Effector memory CD8-positive, alpha-beta T cell (primary cell): ENCODE results near the gene FOXC1.

Experiments used
- ATAC-seq: fragments of 150-1000 bp; cut with Tn5 transposase; replicated peaks from 2 replicates; pipeline ENCODE4 v1.10.0; 2021; ENCODE audit warnings: mild to moderate bottlenecking, moderate library complexity
- DNase-seq, 3 experiments: peaks; one replicate each; pipeline ENCODE4 v3.0.0; 2021
- H3K27ac Mint-ChIP-seq, 2 donors: one replicate each; pipeline ENCODE4 v1.8.0; 2022; ENCODE audit warnings: mild to moderate bottlenecking in 2 of 2, mixed read lengths in 2 of 2, moderate library complexity in 2 of 2
- H3K27me3 Mint-ChIP-seq, 2 donors: one replicate each; pipeline ENCODE4 v1.8.0; 2022; ENCODE audit warnings: mixed read lengths in 2 of 2
- H3K36me3 Mint-ChIP-seq: one replicate; pipeline ENCODE4 v1.8.0; 2022; ENCODE audit warnings: mild to moderate bottlenecking, moderate library complexity, mixed read lengths; ENCODE audit not compliant: insufficient read depth
- H3K4me1 Mint-ChIP-seq, 2 donors: one replicate each; pipeline ENCODE4 v1.8.0; 2022; ENCODE audit warnings: low read depth in 2 of 2, mixed read lengths in 2 of 2
- H3K4me3 Mint-ChIP-seq, 2 donors: one replicate each; pipeline ENCODE4 v1.8.0; 2022; ENCODE audit warnings: mild to moderate bottlenecking in 2 of 2, mixed read lengths in 2 of 2, moderate library complexity in 2 of 2
- H3K9me3 Mint-ChIP-seq, 2 donors: one replicate each; pipeline ENCODE4 v1.8.0; 2022; ENCODE audit warnings: mixed read lengths in 2 of 2

FOXC1 gene

GRCh38 chr6:1577146-1577680 is 32.5 kb upstream of the FOXC1 start:
- H3K36me3 Mint-ChIP-seq = peaks cover 5% of the 10 kb centered on the region
- no peak overlapping the region for H3K27ac Mint-ChIP-seq
- H3K27me3 Mint-ChIP-seq = peaks cover 55 to 89% of the 10 kb centered on the region in 2 donors
- no peaks in the 10 kb centered on the region for H3K4me1 Mint-ChIP-seq
- H3K9me3 Mint-ChIP-seq = peaks cover 0 to 2% of the 10 kb centered on the region in 2 donors
- DNase-seq (no peak), ATAC-seq (no peak)
- H3K4me3 Mint-ChIP-seq = no peak overlapping the region

GRCh38 chr6:1577896-1578745 is 31.6 kb upstream of the FOXC1 start:
- H3K36me3 Mint-ChIP-seq = peaks cover 5% of the 10 kb centered on the region
- H3K4me1 Mint-ChIP-seq = no peaks in the 10 kb centered on the region
- no peak for DNase-seq
- no peak overlapping the region for H3K4me3 Mint-ChIP-seq
- H3K27me3 Mint-ChIP-seq = peaks cover 49 to 85% of the 10 kb centered on the region in 2 donors
- no peak overlapping the region for H3K27ac Mint-ChIP-seq
- no peaks in the 10 kb centered on the region for H3K9me3 Mint-ChIP-seq
- no peak for ATAC-seq

GRCh38 chr6:1579096-1579495 is 30.6 kb upstream of the FOXC1 start:
- H3K27ac Mint-ChIP-seq = no peak overlapping the region
- peaks cover 5% of the 10 kb centered on the region for H3K36me3 Mint-ChIP-seq
- peaks cover 43 to 87% of the 10 kb centered on the region in 2 donors for H3K27me3 Mint-ChIP-seq
- H3K4me1 Mint-ChIP-seq = no peaks in the 10 kb centered on the region
- no peaks in the 10 kb centered on the region for H3K9me3 Mint-ChIP-seq
- DNase-seq (no peak), ATAC-seq (no peak)
- H3K4me3 Mint-ChIP-seq = no peak overlapping the region

- DNase-seq = no peak
Measured at GRCh38 chr6:1580109-1580508, 29.6 kb upstream of the FOXC1 start.

GRCh38 chr6:1580585-1580984 is 29.1 kb upstream of the FOXC1 start:
- no peaks in the 10 kb centered on the region for H3K4me1 Mint-ChIP-seq
- peaks cover 5% of the 10 kb centered on the region for H3K36me3 Mint-ChIP-seq
- H3K9me3 Mint-ChIP-seq = no peaks in the 10 kb centered on the region
- H3K4me3 Mint-ChIP-seq = no peak overlapping the region
- ATAC-seq (no peak), DNase-seq (no peak)
- H3K27ac Mint-ChIP-seq = no peak overlapping the region
- H3K27me3 Mint-ChIP-seq = peaks cover 28 to 80% of the 10 kb centered on the region in 2 donors

More at GRCh38 chr6:1580109-1580508, 29.6 kb upstream of the FOXC1 start:
- no peak overlapping the region for H3K4me3 Mint-ChIP-seq
- H3K9me3 Mint-ChIP-seq = no peaks in the 10 kb centered on the region
- H3K4me1 Mint-ChIP-seq = no peaks in the 10 kb centered on the region
- ATAC-seq = no peak
- peaks cover 32 to 80% of the 10 kb centered on the region in 2 donors for H3K27me3 Mint-ChIP-seq
- H3K27ac Mint-ChIP-seq = no peak overlapping the region
- H3K36me3 Mint-ChIP-seq = peaks cover 5% of the 10 kb centered on the region

- H3K36me3 Mint-ChIP-seq = peaks cover 5% of the 10 kb centered on the region
- peaks cover 20 to 80% of the 10 kb centered on the region in 2 donors for H3K27me3 Mint-ChIP-seq
- no peak overlapping the region for H3K4me3 Mint-ChIP-seq
- H3K9me3 Mint-ChIP-seq = no peaks in the 10 kb centered on the region
- H3K27ac Mint-ChIP-seq = no peak overlapping the region
- no peaks in the 10 kb centered on the region for H3K4me1 Mint-ChIP-seq
- ATAC-seq (no peak), DNase-seq (no peak)
Measured at GRCh38 chr6:1581120-1581991, 28.4 kb upstream of the FOXC1 start.

- Mint-ChIP-seq H3K27me3 (peaks cover 25 to 63% of the 10 kb centered on the region in 2 donors), H3K4me3 (no peak overlapping the region), H3K36me3 (no peaks in the 10 kb centered on the region), H3K9me3 (no peaks in the 10 kb centered on the region), H3K4me1 (no peaks in the 10 kb centered on the region), H3K27ac (no peak overlapping the region)
- DNase-seq (no peak), ATAC-seq (no peak)
Measured at GRCh38 chr6:1584146-1584545, 25.6 kb upstream of the FOXC1 start.

GRCh38 chr6:1584996-1585668 is 24.6 kb upstream of the FOXC1 start:
- H3K9me3 Mint-ChIP-seq = no peaks in the 10 kb centered on the region
- no peaks in the 10 kb centered on the region for H3K4me1 Mint-ChIP-seq
- DNase-seq (no peak), ATAC-seq (no peak)
- no peak overlapping the region for H3K27ac Mint-ChIP-seq
- no peaks in the 10 kb centered on the region for H3K36me3 Mint-ChIP-seq
- H3K27me3 Mint-ChIP-seq = peaks cover 29 to 63% of the 10 kb centered on the region in 2 donors
- H3K4me3 Mint-ChIP-seq = no peak overlapping the region

GRCh38 chr6:1585669-1586049 is 24.1 kb upstream of the FOXC1 start:
- peaks cover 26 to 63% of the 10 kb centered on the region in 2 donors for H3K27me3 Mint-ChIP-seq
- H3K4me1 Mint-ChIP-seq = no peaks in the 10 kb centered on the region
- H3K27ac Mint-ChIP-seq = no peak overlapping the region
- DNase-seq (no peak), ATAC-seq (no peak)
- H3K9me3 Mint-ChIP-seq = no peaks in the 10 kb centered on the region
- H3K4me3 Mint-ChIP-seq = no peak overlapping the region
- H3K36me3 Mint-ChIP-seq = no peaks in the 10 kb centered on the region

- H3K4me3 Mint-ChIP-seq = no peak overlapping the region
- H3K9me3 Mint-ChIP-seq = no peaks in the 10 kb centered on the region
- no peaks in the 10 kb centered on the region for H3K36me3 Mint-ChIP-seq
- H3K4me1 Mint-ChIP-seq = no peaks in the 10 kb centered on the region
- H3K27ac Mint-ChIP-seq = no peak overlapping the region
- peaks cover 21 to 57% of the 10 kb centered on the region in 2 donors for H3K27me3 Mint-ChIP-seq
- DNase-seq (no peak), ATAC-seq (no peak)
Measured at GRCh38 chr6:1586256-1586655, 23.5 kb upstream of the FOXC1 start.

- no peak for DNase-seq
- peaks cover 16 to 50% of the 10 kb centered on the region in 2 donors for H3K27me3 Mint-ChIP-seq
- H3K9me3 Mint-ChIP-seq = no peaks in the 10 kb centered on the region
- no peaks in the 10 kb centered on the region for H3K4me1 Mint-ChIP-seq
- no peaks in the 10 kb centered on the region for H3K36me3 Mint-ChIP-seq
- H3K27ac Mint-ChIP-seq = no peak overlapping the region
- no peak overlapping the region for H3K4me3 Mint-ChIP-seq
- ATAC-seq = no peak
Measured at GRCh38 chr6:1586861-1587450, 22.8 kb upstream of the FOXC1 start.

- ATAC-seq = no peak
- H3K27me3 Mint-ChIP-seq = peaks cover 16 to 45% of the 10 kb centered on the region in 2 donors
- no peak for DNase-seq
- H3K36me3 Mint-ChIP-seq = no peaks in the 10 kb centered on the region
- no peaks in the 10 kb centered on the region for H3K9me3 Mint-ChIP-seq
- no peaks in the 10 kb centered on the region for H3K4me1 Mint-ChIP-seq
- H3K27ac Mint-ChIP-seq = no peak overlapping the region
- H3K4me3 Mint-ChIP-seq = no peak overlapping the region
Measured at GRCh38 chr6:1587546-1587945, 22.2 kb upstream of the FOXC1 start.

- DNase-seq = no peak
- H3K9me3 Mint-ChIP-seq = no peaks in the 10 kb centered on the region
- no peak overlapping the region for H3K27ac Mint-ChIP-seq
- H3K36me3 Mint-ChIP-seq = no peaks in the 10 kb centered on the region
- H3K4me3 Mint-ChIP-seq = no peak overlapping the region
- H3K4me1 Mint-ChIP-seq = no peaks in the 10 kb centered on the region
- peaks cover 20 to 49% of the 10 kb centered on the region in 2 donors for H3K27me3 Mint-ChIP-seq
- no peak for ATAC-seq
Measured at GRCh38 chr6:1587977-1588376, 21.7 kb upstream of the FOXC1 start.
